Glutamatergic neuron (in vitro differentiated cells): ENCODE data around the gene KRT5. TPM values are rescaled to one million over a fixed set of nuclear protein-coding genes. Genes with fewer than 3 reads are reported as not detected.

Experiments used
- DNase-seq: peaks from one replicate; pipeline ENCODE4 v3.0.0; 2022
- H3K27ac Mint-ChIP-seq: one replicate; pipeline ENCODE4 v1.8.0; 2020; ENCODE audit warnings: mild to moderate bottlenecking, mixed read lengths, inconsistent platforms; ENCODE audit not compliant: unreplicated experiment
- H3K27me3 Mint-ChIP-seq: one replicate; pipeline ENCODE4 v1.8.0; 2020; ENCODE audit warnings: mild to moderate bottlenecking, moderate library complexity, mixed read lengths, inconsistent platforms; ENCODE audit not compliant: unreplicated experiment
- H3K36me3 Mint-ChIP-seq: one replicate; pipeline ENCODE4 v1.8.0; 2020; ENCODE audit warnings: mild to moderate bottlenecking, mixed read lengths, inconsistent platforms; ENCODE audit not compliant: unreplicated experiment
- H3K4me1 Mint-ChIP-seq: one replicate; pipeline ENCODE4 v1.8.0; 2020; ENCODE audit warnings: mild to moderate bottlenecking, low read depth, mixed read lengths, inconsistent platforms; ENCODE audit not compliant: unreplicated experiment
- H3K4me3 Mint-ChIP-seq: one replicate; pipeline ENCODE4 v1.8.0; 2020; ENCODE audit warnings: mild to moderate bottlenecking, mixed read lengths, inconsistent platforms; ENCODE audit not compliant: unreplicated experiment
- H3K9me3 Mint-ChIP-seq: one replicate; pipeline ENCODE4 v1.8.0; 2020; ENCODE audit warnings: mild to moderate bottlenecking, moderate library complexity, mixed read lengths, inconsistent platforms; ENCODE audit not compliant: unreplicated experiment
- CTCF ChIP-seq: fragments of 200-600 bp; sonication (generic); IDR thresholded peaks from one replicate; pipeline ENCODE4 v1.5.0; 2021; ENCODE audit not compliant: partially characterized antibody, unreplicated experiment
- total RNA-seq: library from RNA; stranded (reverse); fragmentation: NEBNext Ultra II Directional; extraction: Animal tissue kit (Norgen Biotek cat#: 25700); gene quantifications from one replicate; pipeline ENCODE4 v1.2.1, GENCODE V29; 2021; ENCODE audit not compliant: unreplicated experiment

The KRT5 gene
- total RNA-seq, 1 donor from 2014 or later, result not detected

GRCh38 chr12:52517005-52517835, 3.0 kb downstream of the KRT5 start:
- no peak overlapping the region for H3K4me3 Mint-ChIP-seq
- no peak for TF ChIP-seq CTCF
- H3K9me3 Mint-ChIP-seq, result peaks cover 3% of the 10 kb centered on the region
- no peak for DNase-seq
- H3K36me3 Mint-ChIP-seq, result peaks cover 8% of the 10 kb centered on the region
- H3K27ac Mint-ChIP-seq, result no peak overlapping the region
- H3K27me3 Mint-ChIP-seq, result peaks cover 2% of the 10 kb centered on the region
- no peaks in the 10 kb centered on the region for H3K4me1 Mint-ChIP-seq

- peaks cover 3% of the 10 kb centered on the region for H3K9me3 Mint-ChIP-seq
- no peak for TF ChIP-seq CTCF
- H3K27me3 Mint-ChIP-seq, result peaks cover 2% of the 10 kb centered on the region
- DNase-seq, result no peak
- H3K4me1 Mint-ChIP-seq, result no peaks in the 10 kb centered on the region
- peaks cover 8% of the 10 kb centered on the region for H3K36me3 Mint-ChIP-seq
- H3K4me3 Mint-ChIP-seq, result no peak overlapping the region
- H3K27ac Mint-ChIP-seq, result no peak overlapping the region
Measured at GRCh38 chr12:52515927-52516831, 4.0 kb downstream of the KRT5 start.

GRCh38 chr12:52515319-52515646, 4.9 kb downstream of the KRT5 start:
- DNase-seq, result no peak
- Mint-ChIP-seq H3K9me3 (peaks cover 3% of the 10 kb centered on the region), H3K4me3 (no peak overlapping the region), H3K27ac (no peak overlapping the region), H3K36me3 (peaks cover 8% of the 10 kb centered on the region), H3K27me3 (peaks cover 2% of the 10 kb centered on the region), H3K4me1 (no peaks in the 10 kb centered on the region)
- TF ChIP-seq CTCF, result no peak

GRCh38 chr12:52514471-52515318, 5.5 kb downstream of the KRT5 start:
- peaks cover 8% of the 10 kb centered on the region for H3K36me3 Mint-ChIP-seq
- no peak for DNase-seq
- peaks cover 3% of the 10 kb centered on the region for H3K9me3 Mint-ChIP-seq
- H3K4me3 Mint-ChIP-seq, result no peak overlapping the region
- no peaks in the 10 kb centered on the region for H3K4me1 Mint-ChIP-seq
- TF ChIP-seq CTCF, result no peak
- H3K27me3 Mint-ChIP-seq, result peaks cover 2% of the 10 kb centered on the region
- no peak overlapping the region for H3K27ac Mint-ChIP-seq
